HCT116 (cell line): ENCODE results near the gene ZBTB7C. TPM values are rescaled to one million over a fixed set of nuclear protein-coding genes. Genes with fewer than 3 reads are reported as not detected.

Experiments used
- ATAC-seq: fragments of 200-7000 bp; cut with Tn5 transposase; 2 replicates; pipeline ENCODE4 v1.9.1; 2020; ENCODE audit warnings: mild to moderate bottlenecking, moderate library complexity
- BruUV-seq: library from RNA; stranded (reverse); fragments of 400-500 nt; replicated peaks from 2 replicates; lab custom pipeline; 2021; lab: Mats Ljungman, UMichigan
- CTCF ChIA-PET: fragments of 300-600 bp; sonication (Branson Sonifier 250); formaldehyde crosslinking; loops from one replicate; lab custom pipeline; 2021; ENCODE audit warnings: antibody characterized with exemption; lab: Charles Lee
- POLR2A ChIA-PET: fragments of 300-600, 350-600 bp; sonication (Branson Sonifier 250); formaldehyde crosslinking; loops from one replicate; lab custom pipeline; 2021; ENCODE audit warnings: antibody characterized with exemption; lab: Charles Lee
- RAD21 ChIA-PET, 2 experiments: fragments of 300-600 bp; sonication (Branson Sonifier 250); formaldehyde crosslinking; loops; one replicate each; lab custom pipeline; 2023; ENCODE audit warnings: low total read pairs in 2 of 2; ENCODE audit not compliant: uncharacterized antibody in 2 of 2, unreplicated experiment in 2 of 2, low non-redundant PET in 1 of 2; lab: Charles Lee
- DNase-seq: peaks from one replicate; pipeline ENCODE4 v3.0.0-alpha.2; 2010; ENCODE audit warnings: low read depth, low spot score
- H2AFZ ChIP-seq: fragments of 200-600 bp; shearing (Covaris generic), sonication (generic); 2 replicates; pipeline ENCODE4 v1.6.1; 2017; ENCODE audit warnings: low read depth, mixed run types, mixed read lengths, antibody characterized with exemption, low read length; ENCODE audit not compliant: poor library complexity, severe bottlenecking
- H3K27ac ChIP-seq: 2 replicates; pipeline ENCODE4 v1.5.1; 2012; ENCODE audit warnings: low read depth, low read length
- H3K27me3 ChIP-seq: fragments of 200-600 bp; sonication (generic); 2 replicates; pipeline ENCODE4 v1.6.1; 2016; ENCODE audit warnings: mixed run types, low read length, mixed read lengths; ENCODE audit not compliant: insufficient read depth
- H3K36me3 ChIP-seq, 2 experiments: fragments of 200-500 bp in 1 of 2; fragments of 200-600 bp in 1 of 2; sonication (Bioruptor generic) in 1 of 2; sonication (generic) in 1 of 2; 2 replicates each; pipeline versions ENCODE4 v1.5.1 to v1.6.1; 2014 to 2016; ENCODE audit warnings: low read length in 2 of 2, inconsistent platforms in 1 of 2, mixed read lengths in 1 of 2, mixed run types in 1 of 2; ENCODE audit not compliant: insufficient read depth in 2 of 2, control insufficient read depth in 1 of 2
- H3K4me1 ChIP-seq, 2 experiments: fragments of 200-600 bp in 1 of 2; sonication (generic) in 1 of 2; 2 replicates each; pipeline versions ENCODE4 v1.5.1 to v1.6.1; 2012 to 2017; ENCODE audit warnings: low read length in 2 of 2, inconsistent platforms in 1 of 2, mild to moderate bottlenecking in 1 of 2, mixed read lengths in 1 of 2, mixed run types in 1 of 2, moderate library complexity in 1 of 2; ENCODE audit not compliant: insufficient read depth in 2 of 2, control insufficient read depth in 1 of 2
- H3K4me2 ChIP-seq: fragments of 200-600 bp; sonication (generic); 2 replicates; pipeline ENCODE4 v1.6.1; 2017; ENCODE audit warnings: mixed run types, low read length, mixed read lengths
- H3K4me3 ChIP-seq, 2 experiments: fragments of 200-600 bp in 1 of 2; sonication (generic) in 1 of 2; replicated peaks in 1 of 2; 2 replicates each; pipeline ENCODE4 v1.5.1; 2011 to 2016; ENCODE audit warnings: low read length in 2 of 2, control low read depth in 1 of 2, low read depth in 1 of 2, mild to moderate bottlenecking in 1 of 2, mixed read lengths in 1 of 2, mixed run types in 1 of 2
- H3K79me2 ChIP-seq: fragments of 200-600 bp; sonication (generic); 2 replicates; pipeline ENCODE4 v1.6.1; 2017; ENCODE audit warnings: mild to moderate bottlenecking, mixed run types, low read length, moderate library complexity, mixed read lengths; ENCODE audit not compliant: insufficient read depth
- H3K9ac ChIP-seq: fragments of 200-600 bp; sonication (generic); 2 replicates; pipeline ENCODE4 v1.6.1; 2016; ENCODE audit warnings: low read length, mixed read lengths
- H3K9me2 ChIP-seq: fragments of 200-600 bp; sonication (generic), shearing (Covaris generic); 2 replicates; pipeline ENCODE4 v1.6.1; 2017; ENCODE audit warnings: mixed run types, mild to moderate bottlenecking, moderate library complexity; ENCODE audit not compliant: insufficient read depth
- H3K9me3 ChIP-seq, 2 experiments: fragments of 200-500 bp in 1 of 2; fragments of 200-600 bp in 1 of 2; sonication (Bioruptor generic) in 1 of 2; sonication (generic) in 1 of 2; 2 replicates each; pipeline ENCODE4 v1.6.1; 2014 to 2017; ENCODE audit warnings: low read length in 2 of 2, mixed read lengths in 2 of 2, inconsistent platforms in 1 of 2, low read depth in 1 of 2, mild to moderate bottlenecking in 1 of 2, mixed run types in 1 of 2, moderate library complexity in 1 of 2; ENCODE audit not compliant: control insufficient read depth in 1 of 2, insufficient read depth in 1 of 2
- H4K20me1 ChIP-seq: fragments of 200-600 bp; sonication (generic), shearing (Covaris generic); 2 replicates; pipeline ENCODE4 v1.6.1; 2017; ENCODE audit warnings: mixed run types, mild to moderate bottlenecking, moderate library complexity; ENCODE audit not compliant: insufficient read depth
- CEBPB ChIP-seq: IDR thresholded peaks from 2 replicates; pipeline ENCODE4 v1.6.1; 2012; ENCODE audit warnings: low read depth
- RAD21 ChIP-seq: IDR thresholded peaks from 2 replicates; pipeline ENCODE4 v1.6.1; 2012; ENCODE audit warnings: low read depth, mild to moderate bottlenecking
- SP1 ChIP-seq: IDR thresholded peaks from 2 replicates; pipeline ENCODE4 v1.6.1; 2012; ENCODE audit warnings: low read depth
- intact Hi-C: fragments of 100-400 bp; cut with micrococcal nuclease; formaldehyde crosslinking; loops from 2 replicates; pipeline ENCODE4 v1.10.0; 2022
- total RNA-seq: library from RNA; stranded (reverse); gene quantifications from one replicate; pipeline ENCODE4 v1.2.1, GENCODE V29; 2021; ENCODE audit not compliant: unreplicated experiment
- TF ChIP-seq, protein P1 (sequence below): IDR thresholded peaks from 2 replicates; pipeline ENCODE4 v1.6.1; 2012; ENCODE audit warnings: low read depth

The ZBTB7C gene
- total RNA-seq, 1 experiment from 2014 or later, result 0.37 TPM

- Histone ChIP-seq H3K9ac (no peak overlapping the region), H4K20me1 (no peaks in the 10 kb centered on the region), H2AFZ (no peak overlapping the region), H3K9me3 (no peaks in the 10 kb centered on the region), H3K4me2 (no peak overlapping the region), H3K4me1 (peaks cover 0 to 11% of the 10 kb centered on the region in 2 experiments; a peak in 2 of 4 replicates), H3K9me2 (no peaks in the 10 kb centered on the region), H3K79me2 (no peaks in the 10 kb centered on the region), H3K27me3 (peaks cover 7% of the 10 kb centered on the region; the same call in 1 of the 2 replicates), H3K27ac (no peak overlapping the region), H3K36me3 (no peaks in the 10 kb centered on the region), H3K4me3 (no peak overlapping the region)
- intact Hi-C loops, result no loop called here
- ATAC-seq (no peak), DNase-seq (no peak)
- BruUV-seq, result no TSS peak
- ChIA-PET POLR2A (no interaction called here), RAD21 (no interaction called here), CTCF (no interaction called here)
- TF ChIP-seq CEBPB (no peak), SP1 (no peak), RAD21 (no peak)
- TF ChIP-seq, protein P1, sequence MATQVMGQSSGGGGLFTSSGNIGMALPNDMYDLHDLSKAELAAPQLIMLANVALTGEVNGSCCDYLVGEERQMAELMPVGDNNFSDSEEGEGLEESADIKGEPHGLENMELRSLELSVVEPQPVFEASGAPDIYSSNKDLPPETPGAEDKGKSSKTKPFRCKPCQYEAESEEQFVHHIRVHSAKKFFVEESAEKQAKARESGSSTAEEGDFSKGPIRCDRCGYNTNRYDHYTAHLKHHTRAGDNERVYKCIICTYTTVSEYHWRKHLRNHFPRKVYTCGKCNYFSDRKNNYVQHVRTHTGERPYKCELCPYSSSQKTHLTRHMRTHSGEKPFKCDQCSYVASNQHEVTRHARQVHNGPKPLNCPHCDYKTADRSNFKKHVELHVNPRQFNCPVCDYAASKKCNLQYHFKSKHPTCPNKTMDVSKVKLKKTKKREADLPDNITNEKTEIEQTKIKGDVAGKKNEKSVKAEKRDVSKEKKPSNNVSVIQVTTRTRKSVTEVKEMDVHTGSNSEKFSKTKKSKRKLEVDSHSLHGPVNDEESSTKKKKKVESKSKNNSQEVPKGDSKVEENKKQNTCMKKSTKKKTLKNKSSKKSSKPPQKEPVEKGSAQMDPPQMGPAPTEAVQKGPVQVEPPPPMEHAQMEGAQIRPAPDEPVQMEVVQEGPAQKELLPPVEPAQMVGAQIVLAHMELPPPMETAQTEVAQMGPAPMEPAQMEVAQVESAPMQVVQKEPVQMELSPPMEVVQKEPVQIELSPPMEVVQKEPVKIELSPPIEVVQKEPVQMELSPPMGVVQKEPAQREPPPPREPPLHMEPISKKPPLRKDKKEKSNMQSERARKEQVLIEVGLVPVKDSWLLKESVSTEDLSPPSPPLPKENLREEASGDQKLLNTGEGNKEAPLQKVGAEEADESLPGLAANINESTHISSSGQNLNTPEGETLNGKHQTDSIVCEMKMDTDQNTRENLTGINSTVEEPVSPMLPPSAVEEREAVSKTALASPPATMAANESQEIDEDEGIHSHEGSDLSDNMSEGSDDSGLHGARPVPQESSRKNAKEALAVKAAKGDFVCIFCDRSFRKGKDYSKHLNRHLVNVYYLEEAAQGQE, result no peak
Observed at GRCh38 chr18:48217258-48218250, 191.6 kb downstream of the ZBTB7C start.
